SJCRH30 (cell line): ENCODE results near the gene L1TD1. TPM values are rescaled to one million over a fixed set of nuclear protein-coding genes. Genes with fewer than 3 reads are reported as not detected.
"Not testable (repeated sequence)": the region's sequence is repeated elsewhere in the genome, so short reads cannot be mapped to it uniquely, and the experiment has no call there.

ENCODE experiments used
- DNase-seq, 2 experiments: peaks; one replicate each; pipeline ENCODE4 v3.0.0-alpha.2; 2015 to 2020
- H3K27ac ChIP-seq: fragments of 250-450 bp; sonication (Bioruptor Pico); 2 replicates; pipeline ENCODE4 v1.5.1; 2020; ENCODE audit warnings: mild to moderate bottlenecking, moderate library complexity
- H3K27me3 ChIP-seq: fragments of 250-450 bp; sonication (Bioruptor Pico); 2 replicates; pipeline ENCODE4 v1.5.1; 2020; ENCODE audit warnings: mild to moderate bottlenecking, moderate library complexity
- H3K36me3 ChIP-seq: fragments of 250-450 bp; sonication (Bioruptor Pico); 2 replicates; pipeline ENCODE4 v1.5.1; 2020; ENCODE audit warnings: mild to moderate bottlenecking, moderate library complexity
- H3K4me1 ChIP-seq: fragments of 250-450 bp; sonication (Bioruptor Pico); 2 replicates; pipeline ENCODE4 v1.5.1; 2020; ENCODE audit warnings: mild to moderate bottlenecking, moderate library complexity
- H3K4me3 ChIP-seq: fragments of 250-450 bp; sonication (Bioruptor Pico); 2 replicates; pipeline ENCODE4 v1.5.1; 2020; ENCODE audit warnings: mild to moderate bottlenecking, moderate library complexity
- H3K9me3 ChIP-seq: fragments of 250-450 bp; sonication (Bioruptor Pico); replicated peaks from 2 replicates; pipeline ENCODE4 v1.5.1; 2020; ENCODE audit warnings: mild to moderate bottlenecking, moderate library complexity
- total RNA-seq: library from RNA; depleted of rRNA; stranded (reverse); fragments of >200 nt; shearing (Covaris generic); gene quantifications from 2 replicates; pipeline ENCODE4 v1.2.3, GENCODE V29; 2014; rRNA removed

The L1TD1 gene
- not detected in 2 replicates for total RNA-seq

GRCh38 chr1:62194651-62195544 is at the start of gene L1TD1:
TSS of gene L1TD1 (plus strand) at chr1:62194849. CDS start at chr1:62206629, 11,780 bp downstream.
- 0 out of 2 replicates have a peak, but pooled peaks cover 3% of the 10 kb centered on the region for H3K9me3 ChIP-seq
- H3K4me3 ChIP-seq: no peak within 1 kb of the TSS
- H3K4me1 ChIP-seq: peaks cover 3% of the 10 kb centered on the region; the same call in 1 of the 2 replicates
- H3K36me3 ChIP-seq: no peaks in the 10 kb centered on the region
- no peak for DNase-seq
- no peaks in the 10 kb centered on the region for H3K27me3 ChIP-seq
- H3K27ac ChIP-seq: no peak within 1 kb of the TSS

GRCh38 chr1:62159940-62160348 is 34.7 kb upstream of the L1TD1 start:
- H3K4me3 ChIP-seq: no peak overlapping the region
- DNase-seq: no peak
- H3K9me3 ChIP-seq: no peaks in the 10 kb centered on the region
- H3K27ac ChIP-seq: no peak overlapping the region
- H3K36me3 ChIP-seq: no peaks in the 10 kb centered on the region
- H3K4me1 ChIP-seq: no peaks in the 10 kb centered on the region
- H3K27me3 ChIP-seq: no peaks in the 10 kb centered on the region

GRCh38 chr1:62161711-62162110 is 32.9 kb upstream of the L1TD1 start:
- no peak for DNase-seq
- no peaks in the 10 kb centered on the region for H3K27me3 ChIP-seq
- H3K27ac ChIP-seq: no peak overlapping the region
- H3K9me3 ChIP-seq: no peaks in the 10 kb centered on the region
- no peaks in the 10 kb centered on the region for H3K36me3 ChIP-seq
- no peak overlapping the region for H3K4me3 ChIP-seq
- H3K4me1 ChIP-seq: no peaks in the 10 kb centered on the region

GRCh38 chr1:62170380-62170779 is 24.3 kb upstream of the L1TD1 start:
- H3K4me3 ChIP-seq, DNase-seq, H3K9me3 ChIP-seq, H3K36me3 ChIP-seq, H3K27ac ChIP-seq, H3K4me1 ChIP-seq, H3K27me3 ChIP-seq: not testable (repeated sequence)

- Histone ChIP-seq H3K27me3 (no peaks in the 10 kb centered on the region), H3K9me3 (no peaks in the 10 kb centered on the region), H3K4me1 (peaks cover 22% of the 10 kb centered on the region; the same call in 1 of the 2 replicates), H3K27ac (no peak overlapping the region), H3K36me3 (no peaks in the 10 kb centered on the region), H3K4me3 (no peak overlapping the region)
- peak; percentile 53 to 89 for DNase-seq
These were observed 19.0 kb upstream of the L1TD1 start for GRCh38 chr1:62175568-62176179.

GRCh38 chr1:62176597-62177312 is 17.9 kb upstream of the L1TD1 start:
- Histone ChIP-seq H3K27me3 (no peaks in the 10 kb centered on the region), H3K4me3 (no peak overlapping the region), H3K4me1 (peaks cover 22% of the 10 kb centered on the region; the same call in 1 of the 2 replicates), H3K36me3 (no peaks in the 10 kb centered on the region), H3K27ac (no peak overlapping the region), H3K9me3 (no peaks in the 10 kb centered on the region)
- DNase-seq: peak in 1 of 2 experiments; percentile 32

- no peak for DNase-seq
- Histone ChIP-seq H3K36me3 (no peaks in the 10 kb centered on the region), H3K27ac (no peak overlapping the region), H3K9me3 (0 out of 2 replicates have a peak, but pooled peaks cover 3% of the 10 kb centered on the region), H3K4me1 (peaks cover 22% of the 10 kb centered on the region; the same call in 1 of the 2 replicates), H3K4me3 (no peak overlapping the region), H3K27me3 (no peaks in the 10 kb centered on the region)
These were observed 17.0 kb upstream of the L1TD1 start for GRCh38 chr1:62177621-62178020.

GRCh38 chr1:62178372-62178771 is 16.3 kb upstream of the L1TD1 start:
- H3K27ac ChIP-seq: no peak overlapping the region
- H3K27me3 ChIP-seq: no peaks in the 10 kb centered on the region
- H3K4me1 ChIP-seq: peaks cover 27% of the 10 kb centered on the region
- no peaks in the 10 kb centered on the region for H3K36me3 ChIP-seq
- 0 out of 2 replicates have a peak, but pooled peaks cover 3% of the 10 kb centered on the region for H3K9me3 ChIP-seq
- DNase-seq: peak in 1 of 2 experiments; percentile 49
- no peak overlapping the region for H3K4me3 ChIP-seq

GRCh38 chr1:62180054-62180453 is 14.6 kb upstream of the L1TD1 start:
- not testable (repeated sequence) for H3K27me3 ChIP-seq, H3K36me3 ChIP-seq, DNase-seq, H3K27ac ChIP-seq, H3K4me3 ChIP-seq, H3K9me3 ChIP-seq
- peaks cover 34% of the 10 kb centered on the region for H3K4me1 ChIP-seq

- H3K4me3 ChIP-seq: no peak overlapping the region
- DNase-seq: peak in 1 of 2 experiments; percentile 31
- 0 out of 2 replicates have a peak, but pooled peaks cover 3% of the 10 kb centered on the region for H3K9me3 ChIP-seq
- peaks cover 37% of the 10 kb centered on the region for H3K4me1 ChIP-seq
- no peak overlapping the region for H3K27ac ChIP-seq
- H3K27me3 ChIP-seq: no peaks in the 10 kb centered on the region
- H3K36me3 ChIP-seq: no peaks in the 10 kb centered on the region
These were observed 14.0 kb upstream of the L1TD1 start for GRCh38 chr1:62180639-62181038.

GRCh38 chr1:62181532-62181931 is 13.1 kb upstream of the L1TD1 start:
- Histone ChIP-seq H3K4me1 (peaks cover 37% of the 10 kb centered on the region), H3K27me3 (no peaks in the 10 kb centered on the region), H3K4me3 (no peak overlapping the region), H3K9me3 (0 out of 2 replicates have a peak, but pooled peaks cover 3% of the 10 kb centered on the region), H3K36me3 (no peaks in the 10 kb centered on the region), H3K27ac (no peak overlapping the region)
- DNase-seq: no peak

GRCh38 chr1:62182157-62182556 is 12.5 kb upstream of the L1TD1 start:
- DNase-seq, H3K27ac ChIP-seq, H3K9me3 ChIP-seq, H3K4me3 ChIP-seq, H3K36me3 ChIP-seq, H3K27me3 ChIP-seq: not testable (repeated sequence)
- H3K4me1 ChIP-seq: peaks cover 33% of the 10 kb centered on the region

GRCh38 chr1:62183164-62184020 is 11.3 kb upstream of the L1TD1 start:
- not testable (repeated sequence) for H3K9me3 ChIP-seq, H3K4me3 ChIP-seq, H3K27me3 ChIP-seq, H3K36me3 ChIP-seq
- peaks cover 27% of the 10 kb centered on the region for H3K4me1 ChIP-seq
- H3K27ac ChIP-seq: peak overlapping the region; percentile 31; the same call in 1 of the 2 replicates
- DNase-seq: peak; percentile 46 to 61

- Histone ChIP-seq H3K36me3 (no peaks in the 10 kb centered on the region), H3K4me3 (no peak overlapping the region), H3K9me3 (0 out of 2 replicates have a peak, but pooled peaks cover 3% of the 10 kb centered on the region), H3K27me3 (no peaks in the 10 kb centered on the region), H3K27ac (no peak overlapping the region), H3K4me1 (peaks cover 23% of the 10 kb centered on the region)
- DNase-seq: no peak
These were observed 10.3 kb upstream of the L1TD1 start for GRCh38 chr1:62184336-62184735.
